Mucosa of rectum (tissue), 2 donors: ENCODE measurements around the gene GABRB1.
"Not testable (repeated sequence)": the region's sequence is repeated elsewhere in the genome, so short reads cannot be mapped to it uniquely, and the experiment has no call there.

Source experiments
- H3K27ac ChIP-seq, 2 donors: one replicate each; pipeline ENCODE4 v1.7.0; 2013; ENCODE audit warnings: inconsistent platforms in 2 of 2, low read depth in 2 of 2, low read length in 2 of 2
- H3K27me3 ChIP-seq, 2 donors: one replicate each; pipeline ENCODE4 v1.7.0; 2013; ENCODE audit warnings: low read length in 2 of 2; ENCODE audit not compliant: control insufficient read depth in 2 of 2, insufficient read depth in 2 of 2
- H3K36me3 ChIP-seq, 2 donors: one replicate each; pipeline ENCODE4 v1.7.0; 2013; ENCODE audit warnings: low read length in 2 of 2; ENCODE audit not compliant: control insufficient read depth in 2 of 2, insufficient read depth in 2 of 2
- H3K4me1 ChIP-seq, 2 donors: one replicate each; pipeline ENCODE4 v1.7.0; 2013; ENCODE audit warnings: low read length in 2 of 2, mild to moderate bottlenecking in 1 of 2; ENCODE audit not compliant: control insufficient read depth in 2 of 2, insufficient read depth in 2 of 2
- H3K4me3 ChIP-seq, 2 donors: one replicate each; pipeline ENCODE4 v1.7.0; 2013; ENCODE audit warnings: low read length in 2 of 2
- H3K9ac ChIP-seq, 2 donors: one replicate each; pipeline ENCODE4 v1.7.0; 2013; ENCODE audit warnings: low read length in 2 of 2, low read depth in 1 of 2, mild to moderate bottlenecking in 1 of 2
- H3K9me3 ChIP-seq, 2 donors: one replicate each; pipeline ENCODE4 v1.7.0; 2013; ENCODE audit warnings: low read length in 2 of 2; ENCODE audit not compliant: control insufficient read depth in 2 of 2
- donor health status: healthy.
- donor health status: Normal muscosa, but diverticular disease.

Gene GABRB1

GRCh38 chr4:47367761-47368160, 336.4 kb downstream of the GABRB1 start:
- no peaks in the 10 kb centered on the region for H3K4me1 ChIP-seq
- no peaks in the 10 kb centered on the region for H3K9me3 ChIP-seq
- H3K4me3 ChIP-seq = no peak overlapping the region

GRCh38 chr4:47368211-47368610, 336.8 kb downstream of the GABRB1 start:
- Histone ChIP-seq H3K27me3 (no peaks in the 10 kb centered on the region), H3K9ac (no peak overlapping the region), H3K4me3 (no peak overlapping the region), H3K27ac (no peak overlapping the region), H3K36me3 (no peaks in the 10 kb centered on the region), H3K4me1 (no peaks in the 10 kb centered on the region), H3K9me3 (no peaks in the 10 kb centered on the region)

More at GRCh38 chr4:47367761-47368160, 336.4 kb downstream of the GABRB1 start:
- H3K9ac ChIP-seq = no peak overlapping the region
- H3K27me3 ChIP-seq = no peaks in the 10 kb centered on the region
- H3K36me3 ChIP-seq = no peaks in the 10 kb centered on the region
- H3K27ac ChIP-seq = no peak overlapping the region

GRCh38 chr4:47372561-47372960, 341.2 kb downstream of the GABRB1 start:
- H3K36me3 ChIP-seq = no peaks in the 10 kb centered on the region
- H3K4me3 ChIP-seq = no peak overlapping the region
- no peaks in the 10 kb centered on the region for H3K27me3 ChIP-seq
- H3K27ac ChIP-seq = no peak overlapping the region
- H3K9me3 ChIP-seq = no peaks in the 10 kb centered on the region
- no peak overlapping the region for H3K9ac ChIP-seq
- H3K4me1 ChIP-seq = no peaks in the 10 kb centered on the region

DNA sequence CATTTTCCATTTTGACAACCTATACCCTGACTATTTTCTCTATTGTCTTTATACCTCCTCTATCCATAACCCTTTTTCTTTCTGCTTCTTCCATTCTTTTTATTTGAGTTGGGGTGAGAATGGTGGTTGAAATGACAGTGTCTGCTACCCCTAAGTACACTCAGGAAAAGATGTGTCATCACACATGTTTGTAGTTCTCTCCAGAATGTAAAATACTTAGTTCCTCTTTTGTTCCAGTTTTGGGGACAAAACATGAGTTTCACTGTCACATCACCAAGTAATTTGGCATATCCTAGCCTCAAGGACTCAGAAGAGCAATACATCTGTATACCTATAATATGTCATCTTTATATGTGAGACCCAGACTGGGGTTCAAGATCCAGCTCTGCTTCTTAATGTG, 341.8 kb downstream of the GABRB1 start:
- H3K9ac ChIP-seq = no peak overlapping the region
- H3K4me3 ChIP-seq = no peak overlapping the region

DNA sequence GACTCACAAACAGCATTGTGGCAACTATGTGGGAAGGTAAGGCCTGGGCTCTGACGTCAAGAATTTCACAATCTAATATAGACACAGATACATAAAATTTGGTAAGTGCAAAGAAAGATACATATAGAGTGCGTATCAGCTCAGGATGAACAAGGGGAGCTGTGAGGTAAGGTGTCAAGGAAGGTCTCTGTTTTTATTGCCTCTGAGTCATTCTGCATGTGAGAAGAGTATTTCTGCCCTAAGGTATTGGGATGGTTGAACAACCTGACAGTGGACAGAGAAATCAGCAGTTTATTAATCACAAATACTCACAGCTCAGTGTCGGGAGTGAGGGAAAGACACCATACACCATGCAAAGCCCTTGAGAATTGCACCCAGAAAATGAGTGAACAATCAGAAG, 342.3 kb downstream of the GABRB1 start:
- no peak overlapping the region for H3K9ac ChIP-seq
- no peak overlapping the region for H3K4me3 ChIP-seq
- H3K36me3 ChIP-seq = no peaks in the 10 kb centered on the region
- no peaks in the 10 kb centered on the region for H3K4me1 ChIP-seq
- no peaks in the 10 kb centered on the region for H3K27me3 ChIP-seq
- no peaks in the 10 kb centered on the region for H3K9me3 ChIP-seq
- H3K27ac ChIP-seq = no peak overlapping the region

More for the DNA sequence above, 341.8 kb downstream of the GABRB1 start:
- H3K4me1 ChIP-seq = no peaks in the 10 kb centered on the region
- H3K36me3 ChIP-seq = no peaks in the 10 kb centered on the region
- no peak overlapping the region for H3K27ac ChIP-seq
- no peaks in the 10 kb centered on the region for H3K9me3 ChIP-seq
- no peaks in the 10 kb centered on the region for H3K27me3 ChIP-seq

- H3K4me3 ChIP-seq = no peak overlapping the region
- no peaks in the 10 kb centered on the region for H3K27me3 ChIP-seq
- no peak overlapping the region for H3K9ac ChIP-seq
- no peaks in the 10 kb centered on the region for H3K4me1 ChIP-seq
- H3K27ac ChIP-seq = no peak overlapping the region
- no peaks in the 10 kb centered on the region for H3K36me3 ChIP-seq
- H3K9me3 ChIP-seq = no peaks in the 10 kb centered on the region
These were observed 343.1 kb downstream of the GABRB1 start for GRCh38 chr4:47374477-47374876.

DNA sequence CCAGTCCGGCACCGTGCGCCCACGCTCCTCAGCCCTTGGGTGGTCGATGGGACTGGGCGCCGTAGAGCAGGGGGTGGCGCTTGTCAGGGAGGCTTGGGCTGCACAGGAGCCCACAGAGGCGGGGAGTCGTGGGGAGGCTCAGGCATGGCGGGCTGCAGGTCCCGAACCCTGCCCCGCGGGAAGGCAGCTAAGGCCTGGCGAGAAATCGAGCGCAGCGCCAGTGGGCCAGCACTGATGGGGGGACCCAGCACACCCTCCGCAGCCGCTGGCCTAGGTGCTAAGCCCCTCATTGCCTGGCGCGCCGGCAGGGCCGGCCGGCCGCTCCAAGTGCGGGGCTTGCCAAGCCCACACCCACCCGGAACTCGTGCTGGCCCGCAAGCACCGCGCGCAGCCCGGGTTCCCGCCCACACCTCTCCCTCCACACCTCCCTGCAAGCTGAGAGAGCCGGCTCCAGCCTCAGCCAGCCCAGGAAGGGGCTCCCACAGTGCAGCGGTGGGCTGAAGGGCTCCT, 346.7 kb downstream of the GABRB1 start:
- H3K9me3 ChIP-seq, H3K9ac ChIP-seq, H3K36me3 ChIP-seq, H3K4me1 ChIP-seq, H3K4me3 ChIP-seq, H3K27me3 ChIP-seq, H3K27ac ChIP-seq: not testable (repeated sequence)

GRCh38 chr4:47381172-47381571, 349.8 kb downstream of the GABRB1 start:
- Histone ChIP-seq H3K4me3 (no peak overlapping the region), H3K27ac (no peak overlapping the region), H3K9ac (no peak overlapping the region), H3K36me3 (no peaks in the 10 kb centered on the region), H3K4me1 (no peaks in the 10 kb centered on the region), H3K9me3 (no peaks in the 10 kb centered on the region), H3K27me3 (peaks cover 0 to 3% of the 10 kb centered on the region in 2 donors)

DNA sequence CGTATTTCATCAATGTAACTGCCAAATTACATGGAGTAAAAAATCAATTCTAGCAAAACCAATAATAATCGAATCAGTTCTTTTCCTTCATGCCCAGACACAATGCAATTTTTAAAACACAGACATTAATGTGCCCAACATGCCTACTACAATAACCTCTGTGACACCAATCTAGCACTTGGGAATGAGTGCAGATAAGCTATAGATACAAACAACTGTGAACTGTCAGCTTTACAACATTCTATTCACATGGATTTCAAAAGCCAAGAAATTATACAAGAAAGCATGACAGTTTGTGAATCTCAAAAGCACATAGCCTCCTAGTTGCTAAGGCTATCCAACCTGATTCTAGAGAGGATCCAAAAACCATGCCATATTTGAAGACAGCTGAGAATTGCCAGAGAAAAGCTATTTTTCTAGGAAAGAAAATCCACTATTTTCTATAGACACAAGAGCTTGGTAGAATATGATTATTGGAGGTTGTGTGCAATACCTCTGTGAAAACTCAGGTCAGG, 351.5 kb downstream of the GABRB1 start:
- Histone ChIP-seq H3K4me1 (no peaks in the 10 kb centered on the region), H3K27me3 (peaks cover 0 to 3% of the 10 kb centered on the region in 2 donors), H3K4me3 (no peak overlapping the region), H3K9me3 (no peaks in the 10 kb centered on the region), H3K36me3 (no peaks in the 10 kb centered on the region), H3K27ac (no peak overlapping the region), H3K9ac (no peak overlapping the region)

- H3K4me3 ChIP-seq = no peak overlapping the region
- H3K36me3 ChIP-seq = no peaks in the 10 kb centered on the region
- peaks cover 0 to 3% of the 10 kb centered on the region in 2 donors for H3K27me3 ChIP-seq
- H3K9ac ChIP-seq = no peak overlapping the region
- no peak overlapping the region for H3K27ac ChIP-seq
- no peaks in the 10 kb centered on the region for H3K4me1 ChIP-seq
- H3K9me3 ChIP-seq = no peaks in the 10 kb centered on the region
These were observed 352.6 kb downstream of the GABRB1 start for GRCh38 chr4:47383829-47384427.
